DND-41 (cell line): ENCODE results near the gene ARNT2.

Source experiments
- ATAC-seq: fragments of 200-7000 bp; cut with Tn5 transposase; 3 replicates; pipeline ENCODE4 v1.9.1; 2021; ENCODE audit warnings: low read depth; ENCODE audit not compliant: insufficient read depth
- DNase-seq: peaks from one replicate; pipeline ENCODE4 v3.0.0-alpha.2; 2020
- H2AFZ ChIP-seq: 2 replicates; pipeline ENCODE4 v1.6.0; 2012; ENCODE audit warnings: low read depth, low read length
- H3K27ac ChIP-seq: 2 replicates; pipeline ENCODE4 v1.5.1; 2012; ENCODE audit warnings: low read length, inconsistent platforms
- H3K27me3 ChIP-seq: fragments of 200-600 bp; sonication (generic); 2 replicates; pipeline ENCODE4 v1.6.0; 2012; ENCODE audit warnings: low read length, mild to moderate bottlenecking, inconsistent platforms; ENCODE audit not compliant: insufficient read depth, poor library complexity
- H3K36me3 ChIP-seq: 2 replicates; pipeline ENCODE4 v1.5.1; 2012; ENCODE audit warnings: low read length, inconsistent platforms; ENCODE audit not compliant: insufficient read depth
- H3K4me1 ChIP-seq: 2 replicates; pipeline ENCODE4 v1.5.1; 2012; ENCODE audit warnings: mild to moderate bottlenecking, low read length; ENCODE audit not compliant: insufficient read depth
- H3K4me2 ChIP-seq: 2 replicates; pipeline ENCODE4 v1.6.0; 2012; ENCODE audit warnings: mild to moderate bottlenecking, moderate library complexity, low read length, inconsistent platforms; ENCODE audit not compliant: insufficient read depth
- H3K4me3 ChIP-seq, 2 experiments: fragments of 200-600 bp in 1 of 2; shearing (Covaris generic) in 1 of 2; 2 replicates each; pipeline ENCODE4 v1.5.1; 2012 to 2016; ENCODE audit warnings: inconsistent platforms in 2 of 2, low read length in 2 of 2, mild to moderate bottlenecking in 2 of 2, low read depth in 1 of 2, moderate library complexity in 1 of 2
- H3K79me2 ChIP-seq: 2 replicates; pipeline ENCODE4 v1.6.0; 2012; ENCODE audit warnings: low read length, inconsistent platforms; ENCODE audit not compliant: insufficient read depth
- H3K9ac ChIP-seq: 2 replicates; pipeline ENCODE4 v1.6.0; 2012; ENCODE audit warnings: low read depth, mild to moderate bottlenecking, inconsistent platforms, low read length, moderate library complexity
- H3K9me3 ChIP-seq: 2 replicates; pipeline ENCODE4 v1.5.1; 2012; ENCODE audit warnings: low read length, moderate library complexity, mild to moderate bottlenecking, inconsistent platforms; ENCODE audit not compliant: insufficient read depth, severe bottlenecking
- H4K20me1 ChIP-seq: 2 replicates; pipeline ENCODE4 v1.6.0; 2012; ENCODE audit warnings: low read length; ENCODE audit not compliant: insufficient read depth
- EZH2 ChIP-seq: IDR thresholded peaks from 3 replicates; pipeline ENCODE4 v1.6.1; 2012; ENCODE audit warnings: borderline replicate concordance, low read depth, mild to moderate bottlenecking, moderate library complexity, low read length, inconsistent platforms; ENCODE audit not compliant: severe bottlenecking
- TF ChIP-seq, protein P1 (sequence below): IDR thresholded peaks from 2 replicates; pipeline ENCODE4 v1.5.1; 2012; ENCODE audit warnings: borderline replicate concordance, low read length, moderate library complexity, mild to moderate bottlenecking; ENCODE audit not compliant: poor library complexity, severe bottlenecking; ENCODE audit errors: extremely low read depth

ARNT2 gene

DNA sequence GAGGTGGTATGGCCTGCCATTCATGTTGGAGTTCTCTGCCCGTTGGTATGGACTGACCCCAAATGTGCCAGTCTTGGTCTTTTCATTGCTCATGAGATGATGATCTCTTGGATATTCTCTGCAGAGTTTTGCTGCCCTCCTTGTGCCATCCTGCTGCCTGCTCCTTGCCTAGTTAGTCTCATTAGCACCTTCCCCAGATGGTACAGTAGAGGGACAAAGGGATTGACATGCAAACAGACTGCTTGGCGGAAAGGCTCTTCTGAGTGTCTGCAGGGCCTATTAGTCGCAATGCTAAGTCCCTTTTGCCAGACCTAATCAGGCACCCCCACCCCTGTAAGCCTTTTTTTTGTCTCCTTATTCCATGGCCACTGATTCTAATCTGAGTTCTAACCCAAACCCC is 90.6 kb downstream of the ARNT2 start:
- Histone ChIP-seq H3K9ac (no peak overlapping the region), H3K79me2 (no peaks in the 10 kb centered on the region), H3K4me2 (no peak overlapping the region), H3K9me3 (no peaks in the 10 kb centered on the region), H3K27ac (no peak overlapping the region), H3K27me3 (peaks cover 3% of the 10 kb centered on the region), H4K20me1 (no peaks in the 10 kb centered on the region), H2AFZ (no peak overlapping the region), H3K36me3 (no peaks in the 10 kb centered on the region), H3K4me1 (no peaks in the 10 kb centered on the region), H3K4me3 (no peak overlapping the region)
- no peak for ATAC-seq
- DNase-seq: no peak
- no peak for TF ChIP-seq EZH2
- TF ChIP-seq, protein P1, sequence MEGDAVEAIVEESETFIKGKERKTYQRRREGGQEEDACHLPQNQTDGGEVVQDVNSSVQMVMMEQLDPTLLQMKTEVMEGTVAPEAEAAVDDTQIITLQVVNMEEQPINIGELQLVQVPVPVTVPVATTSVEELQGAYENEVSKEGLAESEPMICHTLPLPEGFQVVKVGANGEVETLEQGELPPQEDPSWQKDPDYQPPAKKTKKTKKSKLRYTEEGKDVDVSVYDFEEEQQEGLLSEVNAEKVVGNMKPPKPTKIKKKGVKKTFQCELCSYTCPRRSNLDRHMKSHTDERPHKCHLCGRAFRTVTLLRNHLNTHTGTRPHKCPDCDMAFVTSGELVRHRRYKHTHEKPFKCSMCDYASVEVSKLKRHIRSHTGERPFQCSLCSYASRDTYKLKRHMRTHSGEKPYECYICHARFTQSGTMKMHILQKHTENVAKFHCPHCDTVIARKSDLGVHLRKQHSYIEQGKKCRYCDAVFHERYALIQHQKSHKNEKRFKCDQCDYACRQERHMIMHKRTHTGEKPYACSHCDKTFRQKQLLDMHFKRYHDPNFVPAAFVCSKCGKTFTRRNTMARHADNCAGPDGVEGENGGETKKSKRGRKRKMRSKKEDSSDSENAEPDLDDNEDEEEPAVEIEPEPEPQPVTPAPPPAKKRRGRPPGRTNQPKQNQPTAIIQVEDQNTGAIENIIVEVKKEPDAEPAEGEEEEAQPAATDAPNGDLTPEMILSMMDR: no peak

DNA sequence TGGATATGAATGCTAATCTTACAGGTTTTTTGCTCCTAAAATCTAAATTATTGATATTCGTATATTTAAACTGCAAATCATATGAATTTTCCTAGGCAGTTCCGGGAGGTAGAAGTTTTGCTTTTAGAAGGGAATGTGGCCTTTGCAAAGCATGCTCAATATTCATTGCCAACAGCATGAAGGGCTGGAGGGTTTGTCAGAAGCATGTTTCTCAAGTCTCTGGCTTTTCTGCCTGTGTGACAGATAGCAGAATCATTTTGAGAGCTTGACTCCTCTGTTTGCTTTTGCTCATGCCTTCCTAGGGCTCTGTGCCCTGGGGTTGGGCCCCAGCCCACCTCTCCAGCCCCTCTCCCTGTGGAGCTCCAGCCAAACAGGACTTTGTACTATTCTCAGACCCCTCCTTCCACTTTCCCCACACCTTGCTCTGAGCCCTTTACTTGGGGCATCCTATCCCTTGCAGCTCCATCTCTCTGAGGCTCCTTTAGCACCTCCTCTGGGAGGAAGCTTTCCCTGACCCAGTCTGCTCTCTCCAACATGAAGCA is 91.3 kb downstream of the ARNT2 start:
- Histone ChIP-seq H3K4me2 (no peak overlapping the region), H3K79me2 (no peaks in the 10 kb centered on the region), H3K27ac (no peak overlapping the region), H3K4me3 (no peak overlapping the region), H2AFZ (no peak overlapping the region), H4K20me1 (no peaks in the 10 kb centered on the region), H3K9me3 (no peaks in the 10 kb centered on the region), H3K27me3 (peaks cover 3% of the 10 kb centered on the region), H3K9ac (no peak overlapping the region), H3K36me3 (no peaks in the 10 kb centered on the region), H3K4me1 (no peaks in the 10 kb centered on the region)
- DNase-seq: no peak
- TF ChIP-seq, protein P1: no peak
- no peak for TF ChIP-seq EZH2
- no peak for ATAC-seq

DNA sequence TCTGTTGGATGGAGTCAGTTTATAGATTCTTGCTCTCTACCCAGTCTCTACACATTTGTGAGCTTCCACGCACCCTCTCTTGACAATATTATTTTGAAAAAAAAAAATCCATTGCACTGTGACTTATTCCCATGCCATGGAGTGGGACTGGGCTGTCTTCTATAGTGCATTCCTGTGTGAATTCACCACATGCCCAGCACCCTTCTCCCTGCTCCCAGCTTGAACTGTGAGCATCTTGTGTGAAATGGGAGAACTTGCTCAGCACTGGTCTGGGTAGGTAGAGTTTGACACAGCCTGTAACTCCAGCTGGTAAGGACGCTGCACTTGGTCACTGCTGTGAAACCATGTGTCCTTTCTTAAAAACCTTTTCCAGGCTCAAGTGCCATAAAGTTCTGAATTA is 91.9 kb downstream of the ARNT2 start:
- H3K27me3 ChIP-seq: peaks cover 3% of the 10 kb centered on the region
- no peaks in the 10 kb centered on the region for H3K79me2 ChIP-seq
- H3K27ac ChIP-seq: no peak overlapping the region
- TF ChIP-seq EZH2: no peak
- TF ChIP-seq, protein P1: no peak
- no peak overlapping the region for H3K9ac ChIP-seq
- DNase-seq (no peak), ATAC-seq (no peak)
- H3K4me1 ChIP-seq: no peaks in the 10 kb centered on the region
- no peak overlapping the region for H3K4me3 ChIP-seq
- H4K20me1 ChIP-seq: no peaks in the 10 kb centered on the region
- H3K4me2 ChIP-seq: no peak overlapping the region
- no peaks in the 10 kb centered on the region for H3K36me3 ChIP-seq
- H3K9me3 ChIP-seq: no peaks in the 10 kb centered on the region
- no peak overlapping the region for H2AFZ ChIP-seq

DNA sequence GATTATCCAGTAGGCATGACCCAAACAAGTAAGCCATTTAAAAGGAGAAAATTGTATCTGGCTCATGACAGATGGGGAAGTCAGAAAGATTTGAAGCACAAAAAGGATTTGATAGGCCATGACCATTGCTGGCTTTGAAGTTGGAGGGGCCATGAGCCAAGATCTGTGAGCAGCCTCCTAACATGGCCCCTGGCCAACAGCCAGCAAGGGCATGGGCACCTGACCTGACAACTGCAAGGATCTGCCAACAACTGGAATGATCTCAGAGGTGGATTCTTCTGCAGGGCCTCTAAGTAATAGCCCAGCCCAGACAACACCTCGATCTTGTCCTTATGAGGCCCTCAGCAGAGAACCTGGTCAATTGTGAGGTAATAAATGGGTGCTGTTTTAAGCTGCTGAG is 93.0 kb downstream of the ARNT2 start:
- Histone ChIP-seq H3K9ac (no peak overlapping the region), H2AFZ (no peak overlapping the region), H3K4me3 (no peak overlapping the region), H3K4me1 (no peaks in the 10 kb centered on the region), H3K4me2 (no peak overlapping the region), H3K9me3 (no peaks in the 10 kb centered on the region), H3K27ac (no peak overlapping the region), H3K79me2 (no peaks in the 10 kb centered on the region), H4K20me1 (no peaks in the 10 kb centered on the region), H3K27me3 (no peaks in the 10 kb centered on the region), H3K36me3 (no peaks in the 10 kb centered on the region)
- DNase-seq: no peak
- no peak for ATAC-seq
- no peak for TF ChIP-seq EZH2
- TF ChIP-seq, protein P1: no peak
